IPS DF 19.7 (cell line): Measurements from ENCODE around the gene ICE1.
"Not testable (repeated sequence)": the region's sequence is repeated elsewhere in the genome, so short reads cannot be mapped to it uniquely, and the experiment has no call there.

Experiments used
- DNase-seq: peaks from one replicate; pipeline ENCODE4 v3.0.0-alpha.2; 2013; ENCODE audit warnings: low read depth, low spot score

Gene ICE1

DNA sequence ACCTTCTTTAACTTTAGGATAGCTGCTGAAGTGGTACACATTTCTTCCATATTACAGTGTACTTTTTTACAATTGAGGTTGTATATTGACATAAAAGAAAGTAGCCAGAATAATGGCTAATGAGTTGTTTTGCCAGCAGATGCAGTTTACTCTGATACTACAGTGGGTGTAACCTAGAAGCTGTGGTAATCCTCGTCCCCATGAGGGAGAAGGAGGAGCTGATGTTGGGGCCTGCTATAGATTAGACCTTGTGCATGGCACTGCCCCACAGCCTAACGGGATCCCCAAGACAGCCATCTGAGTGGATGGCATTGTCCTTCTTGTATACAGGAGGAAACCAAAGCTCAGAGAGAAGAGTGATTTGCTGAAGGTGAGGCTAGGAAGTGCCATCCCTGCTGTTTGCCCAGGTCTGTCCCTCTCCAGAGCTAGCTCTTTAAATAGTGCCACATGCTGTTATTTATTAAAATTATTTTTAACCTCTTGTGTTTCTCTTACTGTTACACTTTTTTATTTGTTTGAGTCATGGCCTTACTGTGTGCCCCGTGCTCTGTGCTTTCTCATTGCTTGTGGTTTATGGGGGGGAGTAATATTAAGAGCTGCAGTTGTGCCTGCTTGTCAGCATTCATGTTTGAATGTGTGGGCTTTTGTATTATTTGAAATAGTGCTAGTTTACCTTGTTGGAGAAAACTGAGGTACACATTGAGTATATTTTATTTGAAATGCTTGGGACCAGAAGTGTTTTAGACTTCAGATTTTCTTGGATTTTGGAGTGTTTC, 65.3 kb downstream of the ICE1 start:
- DNase-seq: no peak

DNA sequence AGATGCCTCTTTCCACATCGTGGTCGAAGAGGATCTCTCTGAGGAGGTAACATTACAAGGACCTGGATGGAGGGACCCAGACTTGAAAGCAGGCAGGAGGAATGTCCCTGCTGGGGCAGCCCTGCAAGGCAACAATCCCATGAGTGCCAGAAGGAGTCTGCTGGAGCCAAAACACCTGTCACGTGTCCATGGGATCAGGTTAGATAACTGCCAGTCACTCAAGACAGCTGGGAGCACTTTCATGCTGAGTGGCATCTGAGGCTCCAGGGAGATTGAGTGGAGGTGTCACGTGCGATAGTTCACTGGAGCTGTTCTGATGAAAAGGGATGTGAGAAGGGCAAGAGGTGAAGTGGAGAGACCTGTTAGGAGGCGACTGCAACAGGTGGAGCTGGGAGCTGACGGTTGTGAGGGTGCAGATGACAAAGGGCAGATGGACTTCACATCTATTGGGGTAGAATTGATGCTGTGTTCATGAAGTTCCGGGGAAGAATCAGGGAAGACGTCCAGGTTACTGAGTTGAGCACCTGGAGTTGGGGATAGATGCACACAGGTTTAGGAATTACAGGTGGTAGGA, 68.4 kb downstream of the ICE1 start:
- DNase-seq: no peak

DNA sequence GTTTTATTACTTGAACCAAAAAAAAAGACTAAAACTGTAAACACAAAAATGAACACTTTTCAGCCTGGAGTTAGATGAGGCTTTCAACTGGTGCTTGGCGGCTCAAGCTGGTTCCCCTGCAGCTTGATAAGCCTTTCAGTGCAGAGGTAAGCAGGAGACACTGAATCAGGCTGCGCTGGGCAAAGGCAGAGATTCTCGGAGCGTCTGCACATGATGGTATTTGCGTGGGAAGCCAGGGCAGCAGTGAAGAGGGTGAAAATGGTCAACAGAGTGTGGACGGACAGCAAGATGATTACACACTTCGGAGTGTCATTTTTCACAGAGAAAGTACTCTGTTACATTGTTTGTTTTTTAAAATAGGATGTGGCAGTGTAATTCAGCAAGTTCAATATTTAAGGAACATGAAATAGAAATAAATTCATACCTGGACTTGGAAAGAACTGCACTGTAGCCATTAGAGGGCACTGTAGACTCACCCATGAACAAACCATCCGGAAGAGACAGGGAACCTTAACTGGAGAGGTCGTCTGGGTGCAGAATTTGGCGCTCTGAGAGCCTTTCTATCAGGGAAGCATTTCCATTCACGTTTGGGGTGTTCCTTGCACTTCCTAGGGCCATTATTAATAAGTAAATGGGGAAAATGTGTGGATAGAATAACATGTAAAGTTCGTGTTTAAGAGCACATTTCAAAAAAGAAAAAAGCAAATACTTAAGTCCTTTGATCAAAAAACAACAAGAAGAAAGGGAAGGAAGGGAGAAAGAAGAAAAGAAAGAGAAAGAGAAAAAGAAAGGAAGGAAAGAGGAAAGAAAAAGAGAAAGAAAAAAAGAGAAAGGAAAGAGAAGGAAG, 69.8 kb downstream of the ICE1 start:
- no peak for DNase-seq

DNA sequence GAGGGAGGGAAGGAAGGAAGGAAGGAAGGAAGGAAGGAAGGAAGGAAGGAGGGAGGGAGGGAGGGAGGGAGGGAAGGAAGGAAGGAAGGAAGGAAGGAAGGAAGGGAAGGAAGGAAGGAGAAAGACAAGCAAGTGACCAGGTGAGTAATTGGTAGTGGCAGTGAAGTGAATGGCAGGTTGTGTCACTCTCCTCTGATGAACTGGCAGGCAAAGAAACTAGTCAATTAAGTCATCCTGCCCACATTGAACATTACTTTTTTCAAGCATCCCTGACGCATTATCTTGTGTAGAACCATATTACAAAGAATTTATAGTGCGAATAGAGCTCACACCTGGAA, 70.4 kb downstream of the ICE1 start:
- DNase-seq: not testable (repeated sequence)

DNA sequence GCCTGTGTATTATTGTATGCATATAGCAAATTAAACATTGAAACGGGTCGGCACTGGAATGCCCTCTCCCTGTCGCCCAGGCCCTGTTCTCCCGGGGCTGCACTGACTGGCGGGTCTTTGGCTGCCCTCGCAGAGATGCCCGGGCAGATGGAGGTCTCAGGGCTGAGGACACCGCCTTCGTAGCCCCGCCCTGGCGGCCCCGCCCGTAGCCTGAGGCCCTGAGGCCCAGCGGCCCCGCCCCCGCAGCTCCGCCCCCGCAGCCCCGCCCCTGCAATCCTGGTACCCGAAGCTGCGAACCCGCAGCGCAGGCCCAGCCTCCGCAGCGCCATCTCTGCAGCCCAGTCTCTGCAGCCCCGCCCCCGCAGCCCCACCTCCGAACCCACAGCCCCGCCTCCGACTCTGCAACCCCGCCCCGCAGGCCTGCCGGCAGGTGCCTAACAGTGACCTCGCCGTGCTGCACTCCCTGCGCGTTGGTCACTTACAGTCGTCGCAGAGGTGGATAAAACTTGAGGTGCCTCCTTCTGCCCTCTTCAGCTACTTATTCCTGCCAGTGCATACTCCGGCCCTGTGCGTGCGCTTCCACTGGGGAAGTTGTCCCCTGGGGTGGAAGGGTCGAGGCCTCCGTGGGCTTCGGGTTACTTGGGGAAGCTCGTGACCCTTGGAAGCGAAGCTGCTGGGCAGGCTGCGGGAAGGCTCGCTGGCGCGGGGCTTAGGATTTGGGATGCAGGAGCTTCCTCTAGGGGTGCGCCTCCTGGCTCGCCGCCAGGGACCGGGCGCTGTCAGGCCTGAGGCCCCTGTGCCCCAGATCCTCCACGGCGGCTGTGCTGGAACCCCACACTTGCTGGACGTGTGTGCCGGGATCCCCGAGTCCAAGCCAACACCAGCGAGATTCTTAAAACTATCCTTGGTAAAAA, 72.3 kb downstream of the ICE1 start:
- peak; percentile 52 for DNase-seq

DNA sequence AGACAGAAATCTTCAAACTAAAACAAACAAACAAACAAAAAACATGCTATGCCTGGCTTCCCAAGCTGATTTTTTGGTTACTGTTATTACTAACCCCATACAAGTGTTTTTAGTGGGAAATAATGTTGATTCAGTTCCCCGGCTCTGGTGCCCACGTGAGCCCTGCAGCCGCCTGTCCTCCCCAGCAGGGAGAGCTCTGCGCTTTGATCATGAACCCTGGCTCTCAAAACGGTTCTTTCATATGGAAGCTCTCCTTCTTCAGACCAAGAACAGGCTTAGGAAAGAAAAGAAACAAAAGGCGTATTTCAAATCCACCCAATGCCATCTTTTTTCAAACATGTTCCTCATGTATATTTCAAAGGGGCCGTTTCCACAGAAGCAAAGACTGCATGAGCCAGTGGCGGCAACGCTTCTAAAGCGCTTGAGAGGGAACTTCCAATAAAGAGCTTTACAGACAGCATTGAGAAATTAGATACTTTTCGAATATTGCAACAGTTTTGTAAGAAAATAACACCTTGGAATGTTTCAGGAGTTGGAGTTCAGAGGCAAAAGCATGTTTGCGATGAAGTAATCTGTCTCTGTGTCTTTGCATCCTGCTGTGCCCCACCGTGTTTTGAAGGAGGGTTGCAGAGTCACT, 74.8 kb downstream of the ICE1 start:
- DNase-seq: no peak

DNA sequence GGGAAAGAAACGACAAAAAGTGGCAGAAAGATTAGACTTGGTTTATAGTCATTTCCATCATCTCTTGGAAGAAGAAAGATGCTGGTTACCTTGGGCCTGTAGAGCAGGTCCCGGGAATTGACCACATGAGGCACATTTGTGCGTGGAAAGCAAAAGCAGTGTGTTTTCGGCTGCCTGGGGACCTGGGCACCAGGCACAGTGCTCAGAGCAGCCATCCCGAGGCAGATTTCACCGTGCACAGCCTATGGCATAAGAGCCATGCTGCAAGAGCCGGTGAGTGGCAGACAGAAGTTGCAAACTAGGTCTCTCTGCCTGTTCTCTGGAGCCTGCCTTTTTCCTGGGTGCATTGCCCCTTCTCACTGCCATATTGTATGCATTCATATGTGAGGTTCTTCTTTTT, 77.0 kb downstream of the ICE1 start:
- no peak for DNase-seq

DNA sequence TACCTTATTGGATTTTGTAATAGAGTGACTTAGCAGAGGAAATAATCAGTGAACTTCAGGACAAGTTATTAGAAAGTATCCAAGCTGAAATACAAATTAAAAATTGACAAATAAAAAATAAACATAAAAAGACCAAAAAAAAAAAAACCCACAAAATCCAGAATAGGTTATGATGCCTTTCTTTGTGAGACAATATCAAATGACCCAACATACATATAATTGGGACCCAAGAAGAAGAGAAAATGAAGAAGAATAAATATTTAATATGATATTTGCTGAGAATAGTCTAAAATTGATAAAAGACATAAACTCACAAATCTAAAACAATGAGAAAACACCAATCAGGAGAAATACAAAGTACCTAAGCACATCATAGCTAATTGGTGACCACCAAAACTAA, 81.8 kb downstream of the ICE1 start:
- DNase-seq: no peak

DNA sequence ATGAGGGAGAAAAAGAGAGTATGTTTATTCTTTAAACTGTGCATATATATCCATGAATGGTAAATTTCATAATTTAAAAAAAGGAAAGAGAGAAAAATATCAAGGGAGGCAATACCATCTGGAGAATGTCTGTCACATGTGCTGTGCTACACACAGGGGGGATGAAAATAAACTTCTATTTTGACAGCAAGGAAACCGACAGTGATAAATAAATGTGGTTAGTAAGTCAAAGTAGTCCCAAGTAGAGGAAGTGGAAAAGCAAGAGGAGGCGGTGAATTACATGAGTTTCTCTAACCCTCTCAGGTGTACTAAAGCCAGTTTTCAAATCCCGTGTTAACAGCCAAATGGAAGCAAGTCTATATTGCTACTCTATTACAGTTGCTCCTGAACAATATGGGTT, 83.3 kb downstream of the ICE1 start:
- DNase-seq: no peak

DNA sequence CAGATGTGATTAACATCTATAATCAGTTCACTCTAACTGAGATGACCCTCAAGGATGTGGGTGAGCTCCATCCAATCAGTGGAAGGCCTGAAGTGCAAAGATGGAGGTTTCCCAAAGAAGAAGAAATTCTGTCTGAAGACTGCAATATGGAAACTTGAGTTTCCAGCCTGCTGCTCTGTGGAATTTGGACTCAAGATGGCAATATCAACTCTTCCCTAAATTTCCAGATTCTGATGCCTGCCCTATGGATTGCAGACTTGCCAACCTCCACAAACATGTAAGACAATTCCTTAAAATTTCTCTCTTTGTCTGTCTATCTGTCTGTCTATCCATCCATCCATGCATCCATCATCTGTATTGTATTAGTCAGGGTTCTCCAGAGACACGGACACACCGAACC, 85.9 kb downstream of the ICE1 start:
- no peak for DNase-seq

DNA sequence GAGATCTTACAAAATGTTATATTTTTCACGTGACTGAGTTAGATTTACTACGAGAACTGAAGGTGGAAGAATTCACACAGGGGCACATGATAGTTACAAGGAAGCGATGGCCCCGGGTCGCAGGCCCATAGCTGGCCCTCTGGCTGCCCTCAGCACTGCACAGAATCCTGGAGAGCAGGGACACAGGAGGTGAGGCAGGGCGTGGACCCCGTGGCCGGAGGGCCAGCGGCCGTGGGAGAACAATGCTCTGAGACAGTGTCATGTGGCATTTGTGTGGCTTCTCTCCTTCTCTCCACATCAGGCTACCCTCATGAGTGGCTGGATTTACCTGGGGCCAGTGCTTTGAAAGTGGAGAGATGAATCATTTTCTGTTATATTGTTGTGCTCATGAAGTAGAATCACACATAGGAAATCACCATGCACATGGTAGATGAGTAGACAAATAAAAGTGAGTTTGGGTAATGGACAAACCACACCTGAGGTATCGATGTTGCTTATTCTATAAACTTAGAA, 89.5 kb downstream of the ICE1 start:
- no peak for DNase-seq

DNA sequence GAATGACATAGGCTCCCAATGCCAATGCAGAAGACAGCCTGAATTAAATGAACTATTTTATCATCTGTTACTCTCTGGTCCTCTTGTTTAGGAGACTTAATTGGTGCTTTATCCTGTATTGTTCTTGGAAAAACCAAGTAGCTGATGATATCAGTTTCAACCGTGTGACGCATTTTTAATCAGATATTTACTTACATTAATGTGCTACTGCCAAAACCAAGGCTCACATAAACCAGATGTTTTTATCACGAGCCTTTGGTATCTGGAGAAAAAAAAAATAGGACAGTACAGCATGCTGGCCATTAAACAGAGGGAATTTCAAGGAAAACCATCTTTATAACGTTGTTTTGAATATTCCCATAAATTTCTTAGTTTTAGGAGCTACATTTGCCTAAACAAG, 90.1 kb downstream of the ICE1 start:
- DNase-seq: no peak

DNA sequence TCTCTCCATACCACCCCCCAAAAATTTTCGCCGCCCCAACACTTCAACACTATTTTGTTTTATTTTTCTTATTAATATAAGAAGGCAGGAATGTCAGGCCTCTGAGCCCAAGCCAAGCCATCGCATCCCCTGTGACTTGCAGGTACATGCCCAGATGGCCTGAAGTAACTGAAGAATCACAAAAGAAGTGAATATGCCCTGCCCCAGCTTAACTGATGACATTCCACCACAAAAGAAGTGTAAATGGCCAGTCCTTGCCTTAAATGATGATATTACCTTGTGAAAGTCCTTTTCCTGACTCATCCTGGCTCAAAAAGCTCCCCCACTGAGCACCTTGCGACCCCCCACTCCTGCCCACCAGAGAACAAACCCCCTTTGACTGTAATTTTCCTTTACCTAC, 98.1 kb downstream of the ICE1 start:
- not testable (repeated sequence) for DNase-seq

DNA sequence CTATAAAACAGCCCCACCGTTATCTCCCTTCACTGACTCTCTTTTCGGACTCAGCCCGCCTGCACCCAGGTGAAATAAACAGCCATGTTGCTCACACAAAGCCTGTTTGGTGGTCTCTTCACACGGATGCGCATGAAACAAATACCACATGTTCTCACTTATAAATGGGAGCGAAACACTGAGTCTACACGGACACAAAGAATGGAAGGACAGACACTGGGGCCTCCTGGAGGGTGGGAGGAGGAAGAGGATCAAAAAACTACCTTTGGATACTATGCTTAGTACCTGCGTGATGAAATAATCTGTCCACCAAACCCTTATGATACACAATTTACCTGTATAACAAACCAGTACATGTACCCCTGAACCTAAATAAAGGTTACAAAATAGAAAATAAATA, 98.6 kb downstream of the ICE1 start:
- DNase-seq: no peak

DNA sequence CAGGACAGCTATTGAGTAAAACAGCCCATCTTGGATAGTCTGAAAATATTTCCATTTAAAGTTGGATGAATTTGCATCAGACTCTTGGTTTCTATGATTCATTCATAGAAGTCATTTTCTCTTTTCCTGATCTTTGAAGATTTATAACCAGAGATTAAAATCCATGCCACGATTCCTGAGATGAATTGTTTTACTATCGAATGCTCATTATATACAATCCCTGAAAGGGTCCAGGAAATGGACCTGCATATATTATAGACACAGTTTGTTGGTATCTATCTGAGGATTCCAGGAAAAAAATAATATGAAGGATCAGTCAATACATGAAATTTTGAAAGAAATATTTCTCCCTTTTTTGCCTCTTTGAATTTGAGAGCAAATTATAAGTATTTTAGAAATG, 99.0 kb downstream of the ICE1 start:
- no peak for DNase-seq

DNA sequence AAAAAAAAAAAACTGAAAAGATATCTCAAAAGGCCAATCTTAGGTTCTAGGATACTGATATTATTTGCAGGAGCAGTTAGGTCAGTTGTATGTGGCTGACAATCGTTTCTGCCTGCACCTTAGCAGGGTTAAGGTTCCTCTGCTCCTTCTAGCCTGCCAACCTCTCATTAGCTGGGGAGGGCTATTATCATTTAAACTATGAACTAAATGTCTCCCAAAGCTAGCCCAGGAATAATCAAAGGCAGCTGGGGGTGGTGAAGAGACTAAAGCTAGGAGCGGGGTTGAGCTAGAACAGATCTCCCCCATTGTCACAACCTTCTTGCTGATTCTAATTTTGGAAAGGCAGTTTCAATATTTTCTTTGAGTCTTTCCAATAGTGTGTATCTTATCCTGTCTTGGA, 99.9 kb downstream of the ICE1 start:
- DNase-seq: no peak

DNA sequence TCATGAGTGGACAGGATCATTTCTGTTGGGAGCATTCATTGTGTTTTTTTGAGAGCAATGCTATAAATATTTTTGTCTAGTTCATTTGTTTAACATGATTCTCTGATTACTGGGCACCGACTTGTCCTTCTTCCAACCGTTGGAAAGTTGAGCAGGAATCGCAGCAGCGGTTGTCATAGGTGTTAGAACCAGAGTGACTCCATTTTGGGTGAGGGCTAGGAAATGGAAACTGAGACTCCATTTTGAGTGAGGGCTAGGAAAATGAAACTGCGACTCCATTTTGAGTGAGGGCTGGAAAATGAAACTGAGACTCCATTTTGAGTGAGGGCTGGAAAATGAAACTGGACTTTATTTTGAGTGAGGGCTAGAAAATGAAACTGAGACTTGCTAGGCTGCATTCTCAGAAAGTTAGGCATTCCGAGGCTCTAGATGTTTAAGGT, 100.6 kb downstream of the ICE1 start:
- no peak for DNase-seq

DNA sequence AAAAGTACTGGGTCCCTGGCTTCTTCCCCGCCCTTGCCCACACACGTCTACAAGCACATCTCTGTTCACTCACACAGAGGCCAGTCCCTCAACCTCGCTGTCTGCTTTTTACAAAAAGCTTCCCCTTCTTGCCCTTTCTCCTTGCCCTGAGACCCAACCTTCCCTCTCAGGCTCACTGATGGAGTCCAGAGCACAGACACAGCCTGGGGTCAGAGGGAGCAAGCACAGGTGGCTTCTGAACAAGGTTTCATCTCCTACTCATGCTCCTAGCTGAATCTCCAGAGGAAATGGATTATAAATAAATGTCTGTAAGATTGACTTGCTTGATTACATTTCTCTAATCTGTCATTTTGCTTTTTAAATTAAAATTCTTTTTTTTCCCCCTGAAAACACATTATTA, 101.8 kb downstream of the ICE1 start:
- DNase-seq: no peak

DNA sequence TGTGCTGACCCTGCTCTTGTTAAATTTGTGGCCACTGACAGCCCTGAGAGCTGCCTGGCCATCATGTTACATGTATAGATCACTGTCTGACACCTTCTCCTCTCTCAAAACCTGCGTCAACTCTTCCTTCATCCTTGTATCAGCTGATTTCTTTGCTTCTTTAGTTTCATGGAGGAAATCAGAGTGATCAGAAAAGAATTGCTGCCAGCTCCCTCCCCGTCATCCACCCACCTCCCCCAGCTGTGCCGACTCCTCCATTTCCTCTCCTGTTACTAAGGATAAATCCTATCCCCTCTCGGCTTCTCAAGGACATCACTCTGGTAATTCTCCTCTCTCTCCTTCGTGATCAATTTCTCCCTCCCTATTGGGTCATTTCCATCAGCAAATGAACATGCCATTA, 108.9 kb downstream of the ICE1 start:
- DNase-seq: no peak

DNA sequence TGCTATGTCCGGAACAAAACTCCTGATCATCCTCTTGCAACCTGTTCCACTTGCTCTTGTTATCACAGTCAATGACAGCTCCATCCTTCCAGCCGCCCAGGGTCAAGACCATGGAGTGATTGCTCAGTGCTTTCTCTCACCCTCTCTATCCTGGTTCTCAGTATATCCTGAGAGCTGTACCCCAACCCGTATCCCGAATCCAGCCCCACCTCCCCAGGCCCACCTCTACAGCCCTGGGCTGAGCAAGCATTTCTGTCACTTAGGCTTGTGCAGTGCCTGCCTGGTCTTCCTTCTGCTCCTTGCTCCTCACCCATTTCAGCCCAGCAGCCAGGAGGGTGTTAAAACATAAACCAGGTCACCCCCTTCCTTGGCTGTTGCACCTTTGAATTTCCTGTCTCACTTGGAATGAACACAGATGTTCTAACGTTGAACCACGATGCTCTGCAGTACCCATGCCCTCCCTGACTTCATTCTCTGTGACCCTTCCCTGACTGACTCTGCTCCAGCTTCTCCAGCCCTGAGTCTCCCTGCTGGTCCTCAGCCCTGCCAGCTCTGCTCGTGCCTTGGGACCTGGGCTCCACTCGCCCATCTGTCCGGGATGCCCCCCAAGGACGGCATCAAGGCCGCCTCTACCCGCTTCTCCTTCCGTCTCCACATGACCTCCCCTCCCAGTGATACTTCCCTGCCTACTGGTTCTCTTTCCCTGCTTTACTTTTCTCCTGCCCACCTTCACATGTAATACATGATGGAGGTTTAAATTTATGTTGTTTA, 110.0 kb downstream of the ICE1 start:
- DNase-seq: no peak
